SU-DHL-6 (cell line): ENCODE data around the gene OR9G4.

Experiments
- H2AFZ ChIP-seq: fragments of 200-600 bp; sonication (generic); 2 replicates; pipeline ENCODE4 v1.6.1; 2014; ENCODE audit warnings: low read depth, mild to moderate bottlenecking, moderate library complexity, mixed read lengths, antibody characterized with exemption, low read length; ENCODE audit not compliant: severe bottlenecking
- H3F3A ChIP-seq: fragments of 200-600 bp; shearing (Covaris generic); 2 replicates; pipeline ENCODE4 v1.6.0; 2016; ENCODE audit warnings: antibody characterized with exemption, mild to moderate bottlenecking; ENCODE audit not compliant: insufficient read depth
- H3K27ac ChIP-seq: fragments of 200-600 bp; sonication (generic); 2 replicates; pipeline ENCODE4 v1.5.1; 2016; ENCODE audit warnings: low read depth, mild to moderate bottlenecking, low read length, moderate library complexity, mixed read lengths
- H3K27me3 ChIP-seq: fragments of 200-600 bp; sonication (generic), shearing (Covaris generic); 2 replicates; pipeline ENCODE4 v1.6.0; 2014; ENCODE audit warnings: mild to moderate bottlenecking, low read length
- H3K36me3 ChIP-seq: fragments of 200-600 bp; sonication (generic); 2 replicates; pipeline ENCODE4 v1.6.1; 2014; ENCODE audit warnings: mild to moderate bottlenecking, low read length, mixed read lengths
- H3K4me2 ChIP-seq: fragments of 300-600, 200-600 bp; shearing (Covaris generic), sonication (generic); 2 replicates; pipeline ENCODE4 v1.6.0; 2014; ENCODE audit warnings: low read length, low read depth, mild to moderate bottlenecking; ENCODE audit not compliant: poor library complexity, severe bottlenecking
- H3K4me3 ChIP-seq: fragments of 200-600 bp; sonication (generic); 2 replicates; pipeline ENCODE4 v1.5.1; 2014; ENCODE audit warnings: antibody characterized with exemption, low read length, mild to moderate bottlenecking, mixed read lengths; ENCODE audit not compliant: insufficient read depth, poor library complexity, severe bottlenecking
- H3K79me2 ChIP-seq: fragments of 200-600 bp; sonication (generic); 2 replicates; pipeline ENCODE4 v1.6.1; 2014; ENCODE audit warnings: mild to moderate bottlenecking, low read length, moderate library complexity; ENCODE audit not compliant: insufficient read depth
- H3K9ac ChIP-seq: fragments of 200-600 bp; sonication (generic); 2 replicates; pipeline ENCODE4 v1.7.0; 2014; ENCODE audit warnings: mild to moderate bottlenecking, low read length
- H3K9me2 ChIP-seq: fragments of 200-600 bp; sonication (generic); replicated peaks from 2 replicates; pipeline ENCODE4 v1.6.1; 2014; ENCODE audit warnings: low read length; ENCODE audit not compliant: insufficient read depth
- H3K9me3 ChIP-seq: fragments of 200-600 bp; sonication (generic); 2 replicates; pipeline ENCODE4 v1.6.1; 2014; ENCODE audit warnings: low read length, mixed read lengths; ENCODE audit not compliant: insufficient read depth
- H4K20me1 ChIP-seq: fragments of 200-600 bp; sonication (generic); 2 replicates; pipeline ENCODE4 v1.6.1; 2014; ENCODE audit warnings: low read depth, mild to moderate bottlenecking, antibody characterized with exemption, low read length, moderate library complexity, mixed read lengths
- CTCF ChIP-seq: fragments of 200-600 bp; sonication (generic); IDR thresholded peaks from one replicate; pipeline ENCODE4 v1.5.1; 2017; ENCODE audit warnings: antibody characterized with exemption, mild to moderate bottlenecking, low read length, moderate library complexity; ENCODE audit not compliant: insufficient read depth, poor library complexity, severe bottlenecking
- EZH2phosphoT487 ChIP-seq: fragments of 200-600 bp; sonication (generic), shearing (Covaris generic); conservative IDR thresholded peaks from 2 replicates; pipeline ENCODE4 v1.6.1; 2018; ENCODE audit warnings: mild to moderate bottlenecking, antibody characterized with exemption, low read length, moderate library complexity, mixed read lengths

OR9G4 gene

GRCh38 chr11:56750190-56750589, 1.7 kb upstream of the OR9G4 start:
- Histone ChIP-seq H2AFZ (no peak overlapping the region), H4K20me1 (no peaks in the 10 kb centered on the region), H3K9me3 (no peaks in the 10 kb centered on the region), H3K36me3 (no peaks in the 10 kb centered on the region), H3K9ac (no peak overlapping the region), H3K27ac (no peak overlapping the region), H3K9me2 (no peaks in the 10 kb centered on the region), H3K4me3 (no peak overlapping the region), H3K79me2 (no peaks in the 10 kb centered on the region), H3K4me2 (no peak overlapping the region), H3F3A (no peaks in the 10 kb centered on the region), H3K27me3 (no peaks in the 10 kb centered on the region)
- TF ChIP-seq EZH2phosphoT487 = no peak
- TF ChIP-seq CTCF = no peak

- Histone ChIP-seq H3K36me3 (no peaks in the 10 kb centered on the region), H3K27me3 (no peaks in the 10 kb centered on the region), H3F3A (no peaks in the 10 kb centered on the region), H3K4me2 (no peak overlapping the region), H3K9me2 (no peaks in the 10 kb centered on the region), H4K20me1 (no peaks in the 10 kb centered on the region), H3K27ac (no peak overlapping the region), H3K9ac (no peak overlapping the region), H2AFZ (no peak overlapping the region), H3K9me3 (no peaks in the 10 kb centered on the region), H3K79me2 (no peaks in the 10 kb centered on the region), H3K4me3 (no peak overlapping the region)
- TF ChIP-seq CTCF (no peak), EZH2phosphoT487 (no peak)
Observed at GRCh38 chr11:56740886-56741285, 7.6 kb downstream of the OR9G4 start.

- Histone ChIP-seq H3K27ac (no peak overlapping the region), H4K20me1 (no peaks in the 10 kb centered on the region), H3K79me2 (no peaks in the 10 kb centered on the region), H3F3A (no peaks in the 10 kb centered on the region), H3K27me3 (no peaks in the 10 kb centered on the region), H3K36me3 (no peaks in the 10 kb centered on the region), H2AFZ (no peak overlapping the region), H3K9me2 (no peaks in the 10 kb centered on the region), H3K9me3 (no peaks in the 10 kb centered on the region), H3K9ac (no peak overlapping the region), H3K4me3 (no peak overlapping the region), H3K4me2 (no peak overlapping the region)
- TF ChIP-seq CTCF = no peak
- no peak for TF ChIP-seq EZH2phosphoT487
Observed at GRCh38 chr11:56740107-56740506, 8.4 kb downstream of the OR9G4 start.

- H3K79me2 ChIP-seq = no peaks in the 10 kb centered on the region
- no peak for TF ChIP-seq CTCF
- no peak for TF ChIP-seq EZH2phosphoT487
- no peak overlapping the region for H2AFZ ChIP-seq
- H3K27ac ChIP-seq = no peak overlapping the region
- no peaks in the 10 kb centered on the region for H3K9me2 ChIP-seq
- no peaks in the 10 kb centered on the region for H3F3A ChIP-seq
- H3K9me3 ChIP-seq = no peaks in the 10 kb centered on the region
- H3K9ac ChIP-seq = no peak overlapping the region
- H3K36me3 ChIP-seq = no peaks in the 10 kb centered on the region
- no peaks in the 10 kb centered on the region for H3K27me3 ChIP-seq
- no peak overlapping the region for H3K4me3 ChIP-seq
- H4K20me1 ChIP-seq = no peaks in the 10 kb centered on the region
- no peak overlapping the region for H3K4me2 ChIP-seq
Observed at GRCh38 chr11:56720513-56720912, 28.0 kb downstream of the OR9G4 start.
